SK-N-SH treated with all-trans-retinoic acid at 6 μM for 48 hours (cell line): ENCODE results near the gene MAPKBP1.

Experiments used
- ATAC-seq: fragments of 200-7000 bp; cut with Tn5 transposase; 3 replicates; pipeline ENCODE4 v1.9.1; 2020; ENCODE audit warnings: mild to moderate bottlenecking, moderate library complexity
- ARNTL ChIP-seq: fragments of 450-650 bp; formaldehyde crosslinking; IDR thresholded peaks from 2 replicates; pipeline ENCODE4 v1.5.0; 2020; ENCODE audit warnings: low read depth, mild to moderate bottlenecking, moderate library complexity, borderline replicate concordance
- BACH2 ChIP-seq: fragments of 250-450 bp; sonication (Bioruptor Pico); IDR thresholded peaks from 2 replicates; pipeline ENCODE4 v1.9.0; 2021; ENCODE audit warnings: mild to moderate bottlenecking, borderline replicate concordance
- CREB5 ChIP-seq: fragments of 250-450 bp; sonication (Bioruptor Pico); IDR thresholded peaks from 2 replicates; pipeline ENCODE4 v1.5.1; 2020; ENCODE audit warnings: low read depth, mild to moderate bottlenecking, moderate library complexity
- CSDC2 ChIP-seq: fragments of 250-450 bp; sonication (Bioruptor Pico); IDR thresholded peaks from 2 replicates; pipeline ENCODE4 v1.5.0; 2020; ENCODE audit warnings: mild to moderate bottlenecking, moderate library complexity
- CSRNP3 ChIP-seq: fragments of 250-450 bp; sonication (Bioruptor Pico); IDR thresholded peaks from 2 replicates; pipeline ENCODE4 v1.5.1; 2021; ENCODE audit warnings: mild to moderate bottlenecking, moderate library complexity
- ESRRG ChIP-seq: fragments of 250-450 bp; sonication (Bioruptor Pico); IDR thresholded peaks from 2 replicates; pipeline ENCODE4 v1.6.1; 2021; ENCODE audit warnings: mild to moderate bottlenecking
- ISL1 ChIP-seq: fragments of 250-450 bp; sonication (Bioruptor Pico); IDR thresholded peaks from 2 replicates; pipeline ENCODE4 v2.1.2; 2022; ENCODE audit warnings: mild to moderate bottlenecking, moderate library complexity
- OSR1 ChIP-seq: fragments of 250-450 bp; sonication (Bioruptor Pico); IDR thresholded peaks from 2 replicates; pipeline ENCODE4 v1.8.0; 2022; ENCODE audit warnings: moderate library complexity, mild to moderate bottlenecking, inconsistent platforms
- PATZ1 ChIP-seq: fragments of 250-450 bp; sonication (Bioruptor Pico); IDR thresholded peaks from 2 replicates; pipeline ENCODE4 v1.8.0; 2020; ENCODE audit warnings: mild to moderate bottlenecking, moderate library complexity, borderline replicate concordance
- POU6F1 ChIP-seq: fragments of 250-450 bp; sonication (Bioruptor Pico); IDR thresholded peaks from 2 replicates; pipeline ENCODE4 v1.8.0; 2021; ENCODE audit warnings: low read depth, mild to moderate bottlenecking, moderate library complexity, borderline replicate concordance
- PPARA ChIP-seq: fragments of 250-450 bp; sonication (Bioruptor Pico); IDR thresholded peaks from 2 replicates; pipeline ENCODE4 v1.5.0; 2020; ENCODE audit warnings: mild to moderate bottlenecking, borderline replicate concordance
- RARB ChIP-seq: fragments of 250-450 bp; sonication (Bioruptor Pico); IDR thresholded peaks from 2 replicates; pipeline ENCODE4 v1.8.0; 2021; ENCODE audit warnings: mild to moderate bottlenecking, moderate library complexity
- SNAI2 ChIP-seq: fragments of 250-450 bp; sonication (Bioruptor Pico); IDR thresholded peaks from 2 replicates; pipeline ENCODE4 v1.5.0; 2020; ENCODE audit warnings: mild to moderate bottlenecking, moderate library complexity
- TCF4 ChIP-seq: fragments of 250-450 bp; sonication (Bioruptor Pico); IDR thresholded peaks from 2 replicates; pipeline ENCODE4 v1.8.0; 2021; ENCODE audit warnings: mild to moderate bottlenecking, moderate library complexity, borderline replicate concordance
- TOX ChIP-seq: fragments of 250-450 bp; sonication (Bioruptor Pico); IDR thresholded peaks from 2 replicates; pipeline ENCODE4 v1.8.0; 2021; ENCODE audit warnings: mild to moderate bottlenecking, moderate library complexity, borderline replicate concordance
- TSHZ2 ChIP-seq: fragments of 250-450 bp; sonication (Bioruptor Pico); IDR thresholded peaks from 2 replicates; pipeline ENCODE4 v1.5.0; 2020; ENCODE audit warnings: mild to moderate bottlenecking, moderate library complexity
- ZC3H10 ChIP-seq: fragments of 250-450 bp; sonication (Bioruptor Pico); IDR thresholded peaks from 2 replicates; pipeline ENCODE4 v1.5.1; 2021; ENCODE audit warnings: mild to moderate bottlenecking, moderate library complexity
- ZFP3 ChIP-seq: fragments of 250-450 bp; sonication (Bioruptor Pico); IDR thresholded peaks from 2 replicates; pipeline ENCODE4 v1.5.0; 2020; ENCODE audit warnings: mild to moderate bottlenecking, moderate library complexity
- ZFP30 ChIP-seq: fragments of 450-650 bp; formaldehyde crosslinking; IDR thresholded peaks from 2 replicates; pipeline ENCODE4 v1.5.0; 2022; ENCODE audit warnings: mild to moderate bottlenecking, moderate library complexity
- ZNF70 ChIP-seq: fragments of 450-650 bp; formaldehyde crosslinking; IDR thresholded peaks from 2 replicates; pipeline ENCODE4 v1.5.0; 2020; ENCODE audit warnings: mild to moderate bottlenecking, moderate library complexity
- ZNF8 ChIP-seq: fragments of 450-650 bp; formaldehyde crosslinking; IDR thresholded peaks from 2 replicates; pipeline ENCODE4 v1.5.0; 2020; ENCODE audit warnings: mild to moderate bottlenecking, moderate library complexity

The MAPKBP1 gene

GRCh38 chr15:41866263-41866703 is 92.0 kb downstream of the MAPKBP1 start:
- no peak for ATAC-seq
- TF ChIP-seq PATZ1 (CRISPR knock-in tag) (no peak), TCF4 (CRISPR knock-in tag) (no peak), ZFP30 (CRISPR knock-in tag) (no peak)

GRCh38 chr15:41866872-41867579 is 92.7 kb downstream of the MAPKBP1 start:
- no peak for ATAC-seq
- no peak for TF ChIP-seq ZC3H10
- no peak for TF ChIP-seq PATZ1 (CRISPR knock-in tag)
- no peak for TF ChIP-seq RARB
- no peak for TF ChIP-seq ZNF8 (CRISPR knock-in tag)
- no peak for TF ChIP-seq OSR1
- no peak for TF ChIP-seq BACH2 (CRISPR knock-in tag)
- no peak for TF ChIP-seq PPARA (CRISPR knock-in tag)
- TF ChIP-seq ISL1 (CRISPR knock-in tag), result no peak
- TF ChIP-seq ZNF70 (CRISPR knock-in tag), result no peak
- TF ChIP-seq ZFP3 (CRISPR knock-in tag), result no peak
- TF ChIP-seq TOX, result no peak
- TF ChIP-seq TSHZ2 (CRISPR knock-in tag), result no peak
- TF ChIP-seq CSDC2, result no peak
- TF ChIP-seq POU6F1 (CRISPR knock-in tag), result no peak
- no peak for TF ChIP-seq ARNTL
- TF ChIP-seq ESRRG (CRISPR knock-in tag), result no peak
- no peak for TF ChIP-seq ZFP30 (CRISPR knock-in tag)
- no peak for TF ChIP-seq CREB5 (CRISPR knock-in tag)
- no peak for TF ChIP-seq CSRNP3
- no peak for TF ChIP-seq SNAI2 (CRISPR knock-in tag)
